ENCODE results near the gene GNAT1. TPM values are rescaled to one million over a fixed set of nuclear protein-coding genes. Genes with fewer than 3 reads are reported as not detected.

Gene GNAT1
- polyA plus RNA-seq, 2 of the 4 experiments (the other 2 are of a cell fraction), result not detected

GRCh38 chr3:50227390-50228183 lies 36.2 kb downstream of the GNAT1 start:
- Histone ChIP-seq H3K4me2 (peak overlapping the region; percentile 86), H3K27ac (peak overlapping the region; percentile 82 to 97), H3K4me3 (peak overlapping the region; percentile 59), H3K4me1 (peaks cover 8% of the 10 kb centered on the region; the same call in 1 of the 3 replicates), H3K9me3 (no peaks in the 10 kb centered on the region)
- POLR2A ChIA-PET, result interaction anchor here (1.3 to 2.4 kb wide), 2 partner anchors 8 to 19 kb away, joined by 7 to 11 read pairs; partner anchors contain the start of gene GNAI2
- FAIRE-seq (no peak), DNase-seq (ENCODE audit: low read depth in 1 of 2, low spot score in 1 of 2) (peak; percentile 87 to 91), ATAC-seq (peak; percentile 88 to 89)
- 3% methylated on average over 13 of the region's 51 CpGs for WGBS (ENCODE audit: missing lambda C conversion rate)
- CTCF ChIA-PET, result interaction anchor here (0.6 to 25.9 kb wide), 23 partner anchors 11 to 197 kb away, joined by 3 to 550 read pairs (median 13); partner anchors contain the start of genes GNAI2, GNAT1, HYAL2 and LSMEM2
- TF ChIP-seq CHD2 (IDR thresholded peaks at IDR 0.05; ENCODE audit: low read length, partially characterized antibody) (no peak), HDAC2 (IDR thresholded peaks at IDR 0.05) (no peak), HOXA7 (CRISPR knock-in tag; IDR thresholded peaks at IDR 0.05) (no peak), SMC3 (IDR thresholded peaks at IDR 0.05) (peak; percentile 97), ZNF302 (CRISPR knock-in tag; IDR thresholded peaks at IDR 0.05) (no peak), FOXS1 (CRISPR knock-in tag; IDR thresholded peaks at IDR 0.05) (no peak), MYC (IDR thresholded peaks at IDR 0.05; ENCODE audit: borderline replicate concordance, low read length) (0 out of 2 replicates have a peak, but pooled peaks have one; percentile 47), MAZ (IDR thresholded peaks at IDR 0.05; ENCODE audit: borderline replicate concordance, low read depth, low read length) (no peak), CTCF (IDR thresholded peaks at IDR 0.05) (peak; percentile 91), SREBF2 (IDR thresholded peaks at IDR 0.05) (no peak), RAD21 (conservative IDR thresholded peaks at IDR 0.05 in 1 of 2, IDR thresholded peaks at IDR 0.05 in 1 of 2) (peak; percentile 68 to 94), ELK1 (IDR thresholded peaks at IDR 0.05; ENCODE audit: low read depth, low read length) (no peak), JUNB (IDR thresholded peaks at IDR 0.05) (no peak), TFCP2L1 (CRISPR knock-in tag; IDR thresholded peaks at IDR 0.05) (no peak), JUN (IDR thresholded peaks at IDR 0.05) (peak; percentile 45 to 90; a peak in 4 of 5 replicates), KDM5A (IDR thresholded peaks at IDR 0.05) (peak; percentile 54; the same call in 1 of the 2 replicates), POLR2A (IDR thresholded peaks at IDR 0.05; ENCODE audit: low read length) (no peak; the same call in 1 of the 2 replicates), REST (IDR thresholded peaks at IDR 0.05) (no peak), GATA3 (IDR thresholded peaks at IDR 0.05; ENCODE audit: borderline replicate concordance) (no peak), RARB (CRISPR knock-in tag; IDR thresholded peaks at IDR 0.05) (no peak), TP53 (CRISPR knock-in tag; IDR thresholded peaks at IDR 0.05) (no peak), ZSCAN20 (CRISPR knock-in tag; IDR thresholded peaks at IDR 0.05) (no peak), EHF (CRISPR knock-in tag; IDR thresholded peaks at IDR 0.05) (no peak), BHLHE40 (IDR thresholded peaks at IDR 0.05; ENCODE audit: low read depth, low read length) (no peak), RNF2 (IDR thresholded peaks at IDR 0.05; ENCODE audit: borderline replicate concordance, low read depth) (no peak), HOXB5 (CRISPR knock-in tag; IDR thresholded peaks at IDR 0.05) (no peak), ZFP36 (IDR thresholded peaks at IDR 0.05; ENCODE audit: borderline replicate concordance, partially characterized antibody) (no peak), ESRRA (IDR thresholded peaks at IDR 0.05; ENCODE audit: borderline replicate concordance, low read length) (no peak), BCL3 (IDR thresholded peaks at IDR 0.05) (0 out of 3 replicates have a peak, but pooled peaks have one; percentile 32), MAFK (IDR thresholded peaks at IDR 0.05; ENCODE audit: partially characterized antibody) (no peak), PHF8 (IDR thresholded peaks at IDR 0.05; ENCODE audit: borderline replicate concordance, low read depth) (no peak), NR3C1 (IDR thresholded peaks at IDR 0.05) (no peak), MAX (IDR thresholded peaks at IDR 0.05) (peak; percentile 18; the same call in 1 of the 2 replicates), RCOR1 (IDR thresholded peaks at IDR 0.05; ENCODE audit: low read depth, low read length) (no peak)
